ENCODE measurements around the gene CNOT6.
"Not testable (repeated sequence)": the region's sequence is repeated elsewhere in the genome, so short reads cannot be mapped to it uniquely, and the experiment has no call there.

The CNOT6 gene

GRCh38 chr5:180470966-180471582 is 23.1 kb upstream of the CNOT6 start:
- DNase-seq (ENCODE audit: low read depth, low spot score) = no peak

- DNase-seq (ENCODE audit: low read depth, low spot score) = no peak
Measured at GRCh38 chr5:180471866-180472265, 22.3 kb upstream of the CNOT6 start.

GRCh38 chr5:180472269-180472668 is 21.9 kb upstream of the CNOT6 start:
- no peak for DNase-seq (ENCODE audit: low read depth, low spot score)

- not testable (repeated sequence) for DNase-seq (ENCODE audit: low read depth, low spot score)
Measured at GRCh38 chr5:180473386-180473785, 20.8 kb upstream of the CNOT6 start.

GRCh38 chr5:180474569-180474968 is 19.6 kb upstream of the CNOT6 start:
- no peak for DNase-seq (ENCODE audit: low read depth, low spot score)

- not testable (repeated sequence) for DNase-seq (ENCODE audit: low read depth, low spot score)
Measured at GRCh38 chr5:180475969-180476524, 18.1 kb upstream of the CNOT6 start.

- DNase-seq (ENCODE audit: low read depth, low spot score) = no peak
Measured at GRCh38 chr5:180484813-180485212, 9.4 kb upstream of the CNOT6 start.

- no peak for DNase-seq (ENCODE audit: low read depth, low spot score)
Measured at GRCh38 chr5:180486636-180487149, 7.5 kb upstream of the CNOT6 start.

GRCh38 chr5:180487556-180487955 is 6.6 kb upstream of the CNOT6 start:
- DNase-seq (ENCODE audit: low read depth, low spot score) = no peak

GRCh38 chr5:180491496-180491895 is 2.7 kb upstream of the CNOT6 start:
- no peak for DNase-seq (ENCODE audit: low read depth, low spot score)

GRCh38 chr5:180492226-180492903 is 1.8 kb upstream of the CNOT6 start:
- no peak for DNase-seq (ENCODE audit: low read depth, low spot score)

- DNase-seq (ENCODE audit: low read depth, low spot score) = peak; percentile 24
Measured at GRCh38 chr5:180494510-180495181, 467 bp downstream of the CNOT6 start.

- no peak for DNase-seq (ENCODE audit: low read depth, low spot score)
Measured at GRCh38 chr5:180495292-180495691, 1.1 kb downstream of the CNOT6 start.

GRCh38 chr5:180495991-180496741 is 2.0 kb downstream of the CNOT6 start:
- no peak for DNase-seq (ENCODE audit: low read depth, low spot score)

GRCh38 chr5:180496806-180497205 is 2.6 kb downstream of the CNOT6 start:
- DNase-seq (ENCODE audit: low read depth, low spot score) = not testable (repeated sequence)

- not testable (repeated sequence) for DNase-seq (ENCODE audit: low read depth, low spot score)
Measured at GRCh38 chr5:180497865-180498264, 3.7 kb downstream of the CNOT6 start.

- DNase-seq (ENCODE audit: low read depth, low spot score) = no peak
Measured at GRCh38 chr5:180498378-180498777, 4.2 kb downstream of the CNOT6 start.

GRCh38 chr5:180499684-180500083 is 5.5 kb downstream of the CNOT6 start:
- DNase-seq (ENCODE audit: low read depth, low spot score) = no peak

GRCh38 chr5:180500300-180500699 is 6.1 kb downstream of the CNOT6 start:
- not testable (repeated sequence) for DNase-seq (ENCODE audit: low read depth, low spot score)

GRCh38 chr5:180507661-180508060 is 13.5 kb downstream of the CNOT6 start:
- no peak for DNase-seq (ENCODE audit: low read depth, low spot score)

- no peak for DNase-seq (ENCODE audit: low read depth, low spot score)
Measured at GRCh38 chr5:180515294-180515693, 21.1 kb downstream of the CNOT6 start.

- not testable (repeated sequence) for DNase-seq (ENCODE audit: low read depth, low spot score)
Measured at GRCh38 chr5:180515974-180516373, 21.8 kb downstream of the CNOT6 start.

Data from activated naive CD8-positive, alpha-beta T cell treated with anti-CD3 and anti-CD28 coated beads, Interleukin-2, amount 50 U/mL, for 16 hours (primary cell).